Measurements from ENCODE around the gene CECR2.
"Not testable (repeated sequence)": the region's sequence is repeated elsewhere in the genome, so short reads cannot be mapped to it uniquely, and the experiment has no call there.

DNA sequence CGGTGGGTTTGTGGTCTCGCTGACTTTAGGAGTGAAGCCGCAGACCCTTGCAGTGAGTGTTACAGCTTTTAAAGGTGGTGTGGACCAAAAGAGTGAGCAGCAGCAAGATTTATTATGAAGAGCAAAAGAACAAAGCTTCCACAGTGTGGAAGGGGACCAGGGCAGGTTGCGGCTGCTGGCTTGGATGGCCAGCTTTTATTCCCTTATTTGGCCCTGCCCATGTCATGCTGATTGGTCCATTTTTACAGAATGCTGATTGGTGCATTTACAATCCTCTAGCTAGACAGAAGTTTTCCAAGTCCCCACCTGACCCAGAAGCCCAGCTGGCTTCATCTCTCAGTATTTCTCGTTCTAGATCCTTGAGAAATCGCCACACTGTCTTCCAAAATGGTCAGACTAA lies 58.3 kb downstream of the CECR2 start:
- not testable (repeated sequence) for TF ChIP-seq POLR2A, POLR2AphosphoS5, EP300 (IDR thresholded peaks at IDR 0.05)
- TF ChIP-seq, protein P1, sequence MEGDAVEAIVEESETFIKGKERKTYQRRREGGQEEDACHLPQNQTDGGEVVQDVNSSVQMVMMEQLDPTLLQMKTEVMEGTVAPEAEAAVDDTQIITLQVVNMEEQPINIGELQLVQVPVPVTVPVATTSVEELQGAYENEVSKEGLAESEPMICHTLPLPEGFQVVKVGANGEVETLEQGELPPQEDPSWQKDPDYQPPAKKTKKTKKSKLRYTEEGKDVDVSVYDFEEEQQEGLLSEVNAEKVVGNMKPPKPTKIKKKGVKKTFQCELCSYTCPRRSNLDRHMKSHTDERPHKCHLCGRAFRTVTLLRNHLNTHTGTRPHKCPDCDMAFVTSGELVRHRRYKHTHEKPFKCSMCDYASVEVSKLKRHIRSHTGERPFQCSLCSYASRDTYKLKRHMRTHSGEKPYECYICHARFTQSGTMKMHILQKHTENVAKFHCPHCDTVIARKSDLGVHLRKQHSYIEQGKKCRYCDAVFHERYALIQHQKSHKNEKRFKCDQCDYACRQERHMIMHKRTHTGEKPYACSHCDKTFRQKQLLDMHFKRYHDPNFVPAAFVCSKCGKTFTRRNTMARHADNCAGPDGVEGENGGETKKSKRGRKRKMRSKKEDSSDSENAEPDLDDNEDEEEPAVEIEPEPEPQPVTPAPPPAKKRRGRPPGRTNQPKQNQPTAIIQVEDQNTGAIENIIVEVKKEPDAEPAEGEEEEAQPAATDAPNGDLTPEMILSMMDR (IDR thresholded peaks at IDR 0.05) = not testable (repeated sequence)

Measured in upper lobe of left lung (tissue), 4 donors.